Loucy (cell line): ENCODE measurements around the gene C6orf52.

Experiments
- H2AFZ ChIP-seq: fragments of 200-600 bp; sonication (generic); 2 replicates; pipeline ENCODE4 v1.6.0; 2016; ENCODE audit warnings: antibody characterized with exemption, mild to moderate bottlenecking, low read length, moderate library complexity
- H3F3A ChIP-seq: fragments of 200-600 bp; 2 replicates; pipeline ENCODE4 v1.6.0; 2016; ENCODE audit warnings: antibody characterized with exemption, low read depth, mild to moderate bottlenecking
- H3K27me3 ChIP-seq: fragments of 200-600 bp; sonication (generic); 2 replicates; pipeline ENCODE4 v1.6.1; 2014; ENCODE audit warnings: low read length, mild to moderate bottlenecking; ENCODE audit not compliant: insufficient read depth, poor library complexity, severe bottlenecking
- H3K36me3 ChIP-seq: fragments of 200-600 bp; sonication (generic); 2 replicates; pipeline ENCODE4 v1.6.1; 2016; ENCODE audit warnings: low read length; ENCODE audit not compliant: insufficient read depth
- H3K4me1 ChIP-seq: fragments of 200-600 bp; sonication (generic); 2 replicates; pipeline ENCODE4 v1.5.1; 2014; ENCODE audit warnings: low read length, mild to moderate bottlenecking; ENCODE audit not compliant: insufficient read depth, poor library complexity, severe bottlenecking
- H3K4me2 ChIP-seq: fragments of 200-600 bp; sonication (generic); 2 replicates; pipeline ENCODE4 v1.6.0; 2014; ENCODE audit warnings: antibody characterized with exemption, low read length, low read depth, mild to moderate bottlenecking; ENCODE audit not compliant: poor library complexity, severe bottlenecking
- H3K4me3 ChIP-seq: fragments of 200-600 bp; sonication (generic); 2 replicates; pipeline ENCODE4 v1.5.1; 2014; ENCODE audit warnings: low read length, mild to moderate bottlenecking, mixed read lengths; ENCODE audit not compliant: poor library complexity, severe bottlenecking
- H3K79me2 ChIP-seq: fragments of 200-600 bp; sonication (generic); 2 replicates; pipeline ENCODE4 v1.6.1; 2014; ENCODE audit warnings: low read length; ENCODE audit not compliant: insufficient read depth
- H3K9ac ChIP-seq: fragments of 200-600 bp; sonication (generic); 2 replicates; pipeline ENCODE4 v1.6.0; 2014; ENCODE audit warnings: mild to moderate bottlenecking, low read depth, low read length, moderate library complexity; ENCODE audit not compliant: poor library complexity, severe bottlenecking
- H3K9me2 ChIP-seq: fragments of 200-600 bp; sonication (generic); replicated peaks from 2 replicates; pipeline ENCODE4 v1.6.1; 2016; ENCODE audit warnings: low read depth, low read length, mixed read lengths
- H3K9me3 ChIP-seq: fragments of 200-600 bp; sonication (generic); 2 replicates; pipeline ENCODE4 v1.6.1; 2014; ENCODE audit warnings: mild to moderate bottlenecking, antibody characterized with exemption, low read length, low read depth; ENCODE audit not compliant: insufficient read depth
- H4K20me1 ChIP-seq: fragments of 200-600 bp; sonication (generic); 2 replicates; pipeline ENCODE4 v1.6.0; 2014; ENCODE audit warnings: antibody characterized with exemption, low read length, mild to moderate bottlenecking; ENCODE audit not compliant: insufficient read depth, poor library complexity, severe bottlenecking
- EZH2phosphoT487 ChIP-seq: fragments of 200-600 bp; IDR thresholded peaks from 2 replicates; pipeline ENCODE4 v1.6.1; 2018; ENCODE audit warnings: antibody characterized with exemption, mild to moderate bottlenecking, moderate library complexity, borderline replicate concordance
- TF ChIP-seq, protein P1 (sequence below): fragments of 200-600 bp; sonication (generic); conservative IDR thresholded peaks from 2 replicates; pipeline ENCODE4 v1.5.1; 2014; ENCODE audit warnings: mild to moderate bottlenecking, antibody characterized with exemption, low read length

Gene C6orf52

DNA sequence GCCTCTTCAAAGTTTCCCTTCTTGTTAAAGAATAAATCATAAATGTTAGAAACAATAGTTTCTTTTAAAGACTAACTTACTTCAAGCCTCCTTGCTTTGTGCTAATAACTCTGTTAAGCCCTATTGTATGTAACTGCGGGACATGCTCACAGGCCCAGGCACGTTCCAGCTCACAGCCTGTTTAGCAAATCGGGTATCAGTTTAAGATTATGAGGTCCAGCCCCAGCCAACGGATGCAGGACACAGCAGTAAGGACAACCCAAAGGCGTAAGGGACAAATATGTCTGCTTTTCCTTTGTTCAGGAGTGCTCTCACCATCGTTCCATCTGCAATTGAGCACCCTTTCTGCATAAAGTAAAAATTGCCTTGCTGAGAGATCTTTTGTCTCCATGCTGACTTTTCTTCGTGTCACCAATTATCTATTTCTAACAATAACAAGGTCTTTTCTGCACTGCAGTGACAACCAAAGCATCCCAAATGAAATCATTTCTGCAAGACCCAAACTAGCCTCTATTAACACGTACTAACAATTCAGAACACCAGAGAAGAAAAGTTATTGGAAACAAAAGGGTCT is 1.4 kb downstream of the C6orf52 start:
- H3K9me2 ChIP-seq = no peaks in the 10 kb centered on the region
- H3K4me2 ChIP-seq = peak overlapping the region; percentile 98
- peak overlapping the region; percentile 82 for H3K9ac ChIP-seq
- H3K4me1 ChIP-seq = peaks cover 25% of the 10 kb centered on the region
- no peaks in the 10 kb centered on the region for H3K36me3 ChIP-seq
- H3K27me3 ChIP-seq = no peaks in the 10 kb centered on the region
- no peaks in the 10 kb centered on the region for H3F3A ChIP-seq
- peak overlapping the region; percentile 86 for H3K4me3 ChIP-seq
- H3K79me2 ChIP-seq = peaks cover 44% of the 10 kb centered on the region
- no peak overlapping the region for H2AFZ ChIP-seq
- H3K9me3 ChIP-seq = no peaks in the 10 kb centered on the region
- H4K20me1 ChIP-seq = no peaks in the 10 kb centered on the region
- TF ChIP-seq EZH2phosphoT487 = no peak
- TF ChIP-seq, protein P1, sequence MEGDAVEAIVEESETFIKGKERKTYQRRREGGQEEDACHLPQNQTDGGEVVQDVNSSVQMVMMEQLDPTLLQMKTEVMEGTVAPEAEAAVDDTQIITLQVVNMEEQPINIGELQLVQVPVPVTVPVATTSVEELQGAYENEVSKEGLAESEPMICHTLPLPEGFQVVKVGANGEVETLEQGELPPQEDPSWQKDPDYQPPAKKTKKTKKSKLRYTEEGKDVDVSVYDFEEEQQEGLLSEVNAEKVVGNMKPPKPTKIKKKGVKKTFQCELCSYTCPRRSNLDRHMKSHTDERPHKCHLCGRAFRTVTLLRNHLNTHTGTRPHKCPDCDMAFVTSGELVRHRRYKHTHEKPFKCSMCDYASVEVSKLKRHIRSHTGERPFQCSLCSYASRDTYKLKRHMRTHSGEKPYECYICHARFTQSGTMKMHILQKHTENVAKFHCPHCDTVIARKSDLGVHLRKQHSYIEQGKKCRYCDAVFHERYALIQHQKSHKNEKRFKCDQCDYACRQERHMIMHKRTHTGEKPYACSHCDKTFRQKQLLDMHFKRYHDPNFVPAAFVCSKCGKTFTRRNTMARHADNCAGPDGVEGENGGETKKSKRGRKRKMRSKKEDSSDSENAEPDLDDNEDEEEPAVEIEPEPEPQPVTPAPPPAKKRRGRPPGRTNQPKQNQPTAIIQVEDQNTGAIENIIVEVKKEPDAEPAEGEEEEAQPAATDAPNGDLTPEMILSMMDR = no peak

DNA sequence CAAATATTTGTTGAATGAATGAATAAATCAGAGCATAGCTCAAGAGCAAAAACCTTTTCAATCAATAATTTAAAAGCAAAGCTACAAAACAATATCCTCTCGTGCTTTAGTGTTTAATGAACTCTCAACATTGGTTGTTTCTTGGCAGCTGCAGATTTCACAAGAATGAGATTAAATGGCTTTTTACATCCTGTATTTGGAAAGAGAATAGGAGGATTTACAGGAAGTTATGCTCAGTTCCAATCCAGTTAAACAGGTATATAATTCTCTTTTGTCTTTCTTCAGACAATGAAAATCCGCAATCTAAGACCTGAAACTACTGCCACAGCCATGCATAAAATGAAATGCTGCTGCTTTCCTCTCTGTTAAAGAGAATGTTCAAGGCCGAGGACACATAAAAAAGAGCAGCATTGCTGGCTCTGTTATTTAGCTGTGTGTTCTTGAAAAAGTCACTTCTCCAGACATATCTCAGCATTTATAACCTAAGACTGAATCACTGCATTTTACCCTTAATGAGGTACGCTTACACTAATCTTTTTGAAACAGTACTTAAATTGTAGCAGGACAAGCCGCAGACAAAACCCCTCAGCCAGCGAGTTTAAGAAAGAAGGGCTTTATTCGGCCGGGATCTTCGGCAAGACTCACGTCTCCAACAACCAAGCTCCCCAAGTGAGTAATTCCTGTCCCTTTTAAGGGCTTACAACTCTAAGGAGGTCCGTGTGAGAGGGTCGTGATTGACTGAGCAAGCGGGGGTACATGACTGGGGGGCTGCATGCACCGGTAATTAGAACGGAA is 3.6 kb downstream of the C6orf52 start:
- H3K4me2 ChIP-seq = no peak overlapping the region
- no peak for TF ChIP-seq EZH2phosphoT487
- TF ChIP-seq, protein P1 = no peak
- H3K9me3 ChIP-seq = no peaks in the 10 kb centered on the region
- H4K20me1 ChIP-seq = no peaks in the 10 kb centered on the region
- peaks cover 23% of the 10 kb centered on the region for H3K79me2 ChIP-seq
- no peak overlapping the region for H3K9ac ChIP-seq
- H2AFZ ChIP-seq = no peak overlapping the region
- peaks cover 13% of the 10 kb centered on the region for H3K4me1 ChIP-seq
- no peak overlapping the region for H3K4me3 ChIP-seq
- H3K9me2 ChIP-seq = no peaks in the 10 kb centered on the region
- H3K27me3 ChIP-seq = no peaks in the 10 kb centered on the region
- no peaks in the 10 kb centered on the region for H3F3A ChIP-seq
- no peaks in the 10 kb centered on the region for H3K36me3 ChIP-seq

DNA sequence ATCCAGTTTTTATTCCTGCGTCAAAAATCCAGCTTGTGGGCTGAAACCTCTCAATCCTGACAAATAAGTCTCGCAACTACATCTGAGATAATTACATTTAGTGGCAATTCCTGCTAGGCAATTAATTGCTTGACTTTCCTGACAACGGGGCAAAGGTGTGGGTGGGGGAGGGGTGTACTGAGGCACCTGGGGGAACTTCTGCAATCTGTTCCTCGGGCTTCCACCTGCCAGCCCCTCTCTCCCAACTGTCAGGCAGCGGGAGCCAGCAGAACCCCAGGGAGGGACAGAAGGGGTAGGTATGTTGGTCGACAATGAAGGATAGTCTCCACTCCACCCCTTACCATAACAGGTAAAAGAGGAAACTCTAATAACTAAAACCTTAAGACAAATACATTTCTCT is 6.8 kb downstream of the C6orf52 start:
- H2AFZ ChIP-seq = no peak overlapping the region
- H3K4me3 ChIP-seq = no peak overlapping the region
- H3K4me2 ChIP-seq = no peak overlapping the region
- peaks cover 5% of the 10 kb centered on the region for H3K4me1 ChIP-seq
- no peak overlapping the region for H3K9ac ChIP-seq
- no peaks in the 10 kb centered on the region for H3K9me2 ChIP-seq
- no peaks in the 10 kb centered on the region for H3K36me3 ChIP-seq
- TF ChIP-seq EZH2phosphoT487 = no peak
- TF ChIP-seq, protein P1 = no peak
- H4K20me1 ChIP-seq = no peaks in the 10 kb centered on the region
- no peaks in the 10 kb centered on the region for H3K9me3 ChIP-seq
- H3K79me2 ChIP-seq = no peaks in the 10 kb centered on the region
- no peaks in the 10 kb centered on the region for H3F3A ChIP-seq
- H3K27me3 ChIP-seq = no peaks in the 10 kb centered on the region
